ENCODE data around the gene GTF2H1. TPM values are rescaled to one million over a fixed set of nuclear protein-coding genes. Genes with fewer than 3 reads are reported as not detected.

The GTF2H1 gene
- total RNA-seq, 6 experiments from 2014 or later: 45.3 to 58.1 (median 52.7) TPM

DNA sequence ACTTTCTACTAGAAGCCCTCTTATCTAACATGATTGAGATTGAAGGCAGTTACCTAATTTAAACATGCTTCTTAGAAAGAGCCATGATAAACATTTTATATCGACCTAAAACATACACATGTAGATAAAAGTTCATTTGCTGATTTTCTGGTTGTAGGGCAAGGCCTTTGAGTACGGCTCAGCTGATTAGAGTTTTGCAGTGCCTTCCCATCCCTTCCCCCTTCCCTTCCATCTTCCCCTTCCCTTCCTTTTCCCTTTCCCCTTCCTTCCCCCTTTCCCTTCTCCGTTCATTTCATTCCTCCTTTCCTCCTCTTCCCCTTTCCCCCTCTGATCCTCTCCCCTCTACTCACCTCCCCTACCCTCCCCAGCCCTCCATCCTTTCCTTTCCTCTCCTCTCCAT is 94.1 kb downstream of the GTF2H1 start:
- H3K27me3 Mint-ChIP-seq (ENCODE audit: insufficient read depth): peaks cover 1% of the 10 kb centered on the region; the same call in 1 of the 2 replicates
- no peak for DNase-seq
- no peaks in the 10 kb centered on the region for H3K9me3 Mint-ChIP-seq
- peaks cover 10% of the 10 kb centered on the region for H3K4me1 Mint-ChIP-seq (ENCODE audit: low read depth)
- H3K27ac Mint-ChIP-seq: no peak overlapping the region
- H3K4me3 Mint-ChIP-seq: no peak overlapping the region
- TF ChIP-seq, protein P1, sequence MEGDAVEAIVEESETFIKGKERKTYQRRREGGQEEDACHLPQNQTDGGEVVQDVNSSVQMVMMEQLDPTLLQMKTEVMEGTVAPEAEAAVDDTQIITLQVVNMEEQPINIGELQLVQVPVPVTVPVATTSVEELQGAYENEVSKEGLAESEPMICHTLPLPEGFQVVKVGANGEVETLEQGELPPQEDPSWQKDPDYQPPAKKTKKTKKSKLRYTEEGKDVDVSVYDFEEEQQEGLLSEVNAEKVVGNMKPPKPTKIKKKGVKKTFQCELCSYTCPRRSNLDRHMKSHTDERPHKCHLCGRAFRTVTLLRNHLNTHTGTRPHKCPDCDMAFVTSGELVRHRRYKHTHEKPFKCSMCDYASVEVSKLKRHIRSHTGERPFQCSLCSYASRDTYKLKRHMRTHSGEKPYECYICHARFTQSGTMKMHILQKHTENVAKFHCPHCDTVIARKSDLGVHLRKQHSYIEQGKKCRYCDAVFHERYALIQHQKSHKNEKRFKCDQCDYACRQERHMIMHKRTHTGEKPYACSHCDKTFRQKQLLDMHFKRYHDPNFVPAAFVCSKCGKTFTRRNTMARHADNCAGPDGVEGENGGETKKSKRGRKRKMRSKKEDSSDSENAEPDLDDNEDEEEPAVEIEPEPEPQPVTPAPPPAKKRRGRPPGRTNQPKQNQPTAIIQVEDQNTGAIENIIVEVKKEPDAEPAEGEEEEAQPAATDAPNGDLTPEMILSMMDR (IDR thresholded peaks at IDR 0.05): no peak
- H3K36me3 Mint-ChIP-seq (ENCODE audit: low read depth): no peaks in the 10 kb centered on the region

Small RNA genes lying within 50 kb of the gene (microRNA-seq; reads per million reads assigned to microRNA genes)
- gene MIR3159: not detected

Other genes with a start within 250 kb of the GTF2H1 start
- 10 to 100 TPM; 10.3 to 16.6 (median 15.3) TPM for gene SAAL1, start 216.5 kb upstream of the GTF2H1 start, total RNA-seq (2021; fragmentation: NEBNext Ultra II Directional; extraction: Animal tissue kit (Norgen Biotek cat#: 25700))
- gene MRGPRX3, start 190.0 kb upstream of the GTF2H1 start, total RNA-seq (2021; fragmentation: NEBNext Ultra II Directional; extraction: Animal tissue kit (Norgen Biotek cat#: 25700)): not detected
- gene MRGPRX4, start 149.7 kb upstream of the GTF2H1 start, total RNA-seq (2021; fragmentation: NEBNext Ultra II Directional; extraction: Animal tissue kit (Norgen Biotek cat#: 25700)): not detected
- not detected for gene SAA4, start 85.8 kb upstream of the GTF2H1 start, total RNA-seq (2021; fragmentation: NEBNext Ultra II Directional; extraction: Animal tissue kit (Norgen Biotek cat#: 25700))
- gene SAA2, start 73.9 kb upstream of the GTF2H1 start, total RNA-seq (2021; fragmentation: NEBNext Ultra II Directional; extraction: Animal tissue kit (Norgen Biotek cat#: 25700)): not detected
- under 1 TPM in 2 of 6 experiments, not detected in 4; 0.50 to 0.55 TPM for gene SAA1, start 56.3 kb upstream of the GTF2H1 start, total RNA-seq (2021; fragmentation: NEBNext Ultra II Directional; extraction: Animal tissue kit (Norgen Biotek cat#: 25700))
- gene HPS5, start 427 bp upstream of the GTF2H1 start, total RNA-seq (2021; fragmentation: NEBNext Ultra II Directional; extraction: Animal tissue kit (Norgen Biotek cat#: 25700)): 10 to 100 TPM; 31.4 to 41.5 (median 34.4) TPM
- gene LDHA, start 72.0 kb downstream of the GTF2H1 start, total RNA-seq (2021; fragmentation: NEBNext Ultra II Directional; extraction: Animal tissue kit (Norgen Biotek cat#: 25700)): 1,000 to 10,000 TPM; 1,331 to 1,603 (median 1,438) TPM
- gene LDHC, start 89.8 kb downstream of the GTF2H1 start, total RNA-seq (2021; fragmentation: NEBNext Ultra II Directional; extraction: Animal tissue kit (Norgen Biotek cat#: 25700)): 1 to 10 TPM in 4 of 6 experiments, under 1 TPM in 2; 0.52 to 2.7 (median 2.0) TPM
- not detected for gene LDHAL6A, start 133.3 kb downstream of the GTF2H1 start, total RNA-seq (2021; fragmentation: NEBNext Ultra II Directional; extraction: Animal tissue kit (Norgen Biotek cat#: 25700))
- 10 to 100 TPM; 56.9 to 82.7 (median 71.4) TPM for gene TSG101, start 204.4 kb downstream of the GTF2H1 start, total RNA-seq (2021; fragmentation: NEBNext Ultra II Directional; extraction: Animal tissue kit (Norgen Biotek cat#: 25700))